Spleen (tissue), 7 donors: Measurements from ENCODE around the gene NFATC1.

Experiments used
- POLR2A ChIP-seq, 3 donors: fragments of 450-650 bp; IDR thresholded peaks; one replicate each; pipeline ENCODE4 v1.5.1; 2017; ENCODE audit warnings: antibody characterized with exemption in 3 of 3, mild to moderate bottlenecking in 1 of 3
- POLR2AphosphoS5 ChIP-seq, 3 donors: sonication (generic); formaldehyde crosslinking; IDR thresholded peaks; one replicate each; pipeline ENCODE4 v1.5.1; 2017; ENCODE audit warnings: antibody characterized with exemption in 3 of 3
- TF ChIP-seq, protein P1 (sequence below), 11 experiments: fragments of 200-600 bp in 7 of 11; fragments of 450-650 bp in 4 of 11; sonication (generic) in 4 of 11; IDR thresholded peaks in 8 of 11; conservative IDR thresholded peaks in 3 of 11; 1 replicate in 7 of 11; 2 replicates in 4 of 11; pipeline versions ENCODE4 v1.4.0 to v1.8.0; 2016 to 2021; ENCODE audit warnings: antibody characterized with exemption in 11 of 11, inconsistent platforms in 4 of 11, mild to moderate bottlenecking in 1 of 11
- donor health status: DM: no; HTN: no; CAD: no; lungs with moderate emphysema.
- donor health status: DM: no; HTN: no; CAD: no.
- donor health status: DM: no; HTN: no; CAD: no.

DNA sequence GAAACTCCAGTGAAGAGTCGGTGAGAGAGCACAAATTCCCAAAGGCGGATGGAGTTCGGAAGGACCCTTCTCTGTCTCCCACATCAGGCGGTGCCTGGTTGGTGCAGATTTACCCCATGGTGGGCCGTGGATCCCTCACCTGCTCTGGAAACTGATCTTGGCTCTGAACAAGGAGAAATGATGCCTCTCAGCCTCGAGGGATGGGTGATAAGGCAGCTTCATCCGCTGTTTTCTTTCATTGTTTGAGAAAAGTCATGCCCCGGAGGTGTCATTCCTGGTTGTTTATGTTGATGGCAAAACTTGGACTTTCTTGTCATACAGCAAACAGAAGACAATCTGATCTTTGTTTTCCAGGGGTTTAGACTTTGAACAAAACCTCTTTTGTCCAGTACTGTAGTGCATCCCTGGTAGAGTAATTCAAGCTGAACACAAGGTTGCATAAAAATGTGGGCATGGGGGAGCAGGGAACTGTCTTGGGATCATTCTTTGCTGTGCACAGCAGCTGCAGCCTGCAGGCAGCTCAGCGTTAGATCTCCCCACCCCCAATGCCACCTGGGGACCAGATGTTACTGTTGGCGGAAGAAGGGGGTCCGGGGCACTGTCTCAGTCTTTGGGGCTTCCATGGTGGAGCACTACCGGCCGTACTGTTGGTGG, 81.3 kb downstream of the NFATC1 start:
- TF ChIP-seq POLR2AphosphoS5 (IDR thresholded peaks at IDR 0.05) (no peak), POLR2A (IDR thresholded peaks at IDR 0.05) (no peak)
- TF ChIP-seq, protein P1, sequence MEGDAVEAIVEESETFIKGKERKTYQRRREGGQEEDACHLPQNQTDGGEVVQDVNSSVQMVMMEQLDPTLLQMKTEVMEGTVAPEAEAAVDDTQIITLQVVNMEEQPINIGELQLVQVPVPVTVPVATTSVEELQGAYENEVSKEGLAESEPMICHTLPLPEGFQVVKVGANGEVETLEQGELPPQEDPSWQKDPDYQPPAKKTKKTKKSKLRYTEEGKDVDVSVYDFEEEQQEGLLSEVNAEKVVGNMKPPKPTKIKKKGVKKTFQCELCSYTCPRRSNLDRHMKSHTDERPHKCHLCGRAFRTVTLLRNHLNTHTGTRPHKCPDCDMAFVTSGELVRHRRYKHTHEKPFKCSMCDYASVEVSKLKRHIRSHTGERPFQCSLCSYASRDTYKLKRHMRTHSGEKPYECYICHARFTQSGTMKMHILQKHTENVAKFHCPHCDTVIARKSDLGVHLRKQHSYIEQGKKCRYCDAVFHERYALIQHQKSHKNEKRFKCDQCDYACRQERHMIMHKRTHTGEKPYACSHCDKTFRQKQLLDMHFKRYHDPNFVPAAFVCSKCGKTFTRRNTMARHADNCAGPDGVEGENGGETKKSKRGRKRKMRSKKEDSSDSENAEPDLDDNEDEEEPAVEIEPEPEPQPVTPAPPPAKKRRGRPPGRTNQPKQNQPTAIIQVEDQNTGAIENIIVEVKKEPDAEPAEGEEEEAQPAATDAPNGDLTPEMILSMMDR (IDR thresholded peaks at IDR 0.05 in 8 of 11, conservative IDR thresholded peaks at IDR 0.05 in 3 of 11), result no peak
